MM.1S (cell line): ENCODE measurements around the gene FUT2.
"Not testable (repeated sequence)": the region's sequence is repeated elsewhere in the genome, so short reads cannot be mapped to it uniquely, and the experiment has no call there.

Source experiments
- DNase-seq: peaks from one replicate; pipeline ENCODE4 v3.0.0-alpha.2; 2015
- H2AFZ ChIP-seq: fragments of 300-600 bp; sonication (generic); 2 replicates; pipeline ENCODE4 v1.6.0; 2016; ENCODE audit warnings: antibody characterized with exemption, low read length
- H3F3A ChIP-seq: fragments of 300-600 bp; sonication (generic); 2 replicates; pipeline ENCODE4 v1.6.1; 2016; ENCODE audit warnings: mild to moderate bottlenecking, antibody characterized with exemption, low read length, moderate library complexity, mixed read lengths; ENCODE audit not compliant: insufficient read depth
- H3K27ac ChIP-seq: fragments of 300-600 bp; sonication (generic); 2 replicates; pipeline ENCODE4 v1.5.1; 2016; ENCODE audit warnings: mild to moderate bottlenecking, low read length
- H3K27me3 ChIP-seq: fragments of 300-600 bp; sonication (generic); replicated peaks from 2 replicates; pipeline ENCODE4 v1.6.0; 2016; ENCODE audit warnings: low read length; ENCODE audit not compliant: insufficient read depth
- H3K36me3 ChIP-seq: fragments of 300-600 bp; sonication (generic); replicated peaks from 2 replicates; pipeline ENCODE4 v1.6.1; 2016; ENCODE audit warnings: mild to moderate bottlenecking, low read length, mixed read lengths; ENCODE audit not compliant: insufficient read depth
- H3K4me1 ChIP-seq: fragments of 300-600 bp; sonication (generic); 2 replicates; pipeline ENCODE4 v1.6.1; 2016; ENCODE audit warnings: low read length, mixed read lengths
- H3K4me2 ChIP-seq: fragments of 300-600 bp; sonication (generic); 2 replicates; pipeline ENCODE4 v1.6.0; 2016; ENCODE audit warnings: low read depth, low read length
- H3K4me3 ChIP-seq: fragments of 300-600 bp; sonication (generic); 2 replicates; pipeline ENCODE4 v1.5.1; 2016; ENCODE audit warnings: low read length, mixed read lengths
- H3K79me2 ChIP-seq: fragments of 300-600 bp; sonication (generic); 2 replicates; pipeline ENCODE4 v1.6.1; 2016; ENCODE audit warnings: mixed run types, low read length, mixed read lengths
- H3K9ac ChIP-seq: fragments of 300-600 bp; sonication (generic); 2 replicates; pipeline ENCODE4 v1.6.1; 2016; ENCODE audit warnings: low read length, mixed read lengths
- H3K9me2 ChIP-seq: fragments of 300-600 bp; sonication (generic); replicated peaks from 2 replicates; pipeline ENCODE4 v1.6.1; 2016; ENCODE audit warnings: mild to moderate bottlenecking, low read length, mixed read lengths; ENCODE audit not compliant: insufficient read depth
- H3K9me3 ChIP-seq: fragments of 300-600 bp; sonication (generic); replicated peaks from 2 replicates; pipeline ENCODE4 v1.6.1; 2016; ENCODE audit warnings: mild to moderate bottlenecking, low read length, mixed read lengths; ENCODE audit not compliant: insufficient read depth
- H4K20me1 ChIP-seq: fragments of 300-600 bp; sonication (generic); 2 replicates; pipeline ENCODE4 v1.6.1; 2016; ENCODE audit warnings: mild to moderate bottlenecking, low read length, moderate library complexity, mixed read lengths; ENCODE audit not compliant: insufficient read depth
- EZH2 ChIP-seq: fragments of 300-600 bp; sonication (generic); optimal IDR thresholded peaks from 2 replicates; pipeline ENCODE3; 2017; ENCODE audit warnings: low read depth, mild to moderate bottlenecking, antibody characterized with exemption, low read length, mixed read lengths
- EZH2phosphoT487 ChIP-seq: fragments of 300-600 bp; sonication (generic); IDR thresholded peaks from 2 replicates; pipeline ENCODE4 v1.6.1; 2018; ENCODE audit warnings: antibody characterized with exemption, low read length
- TF ChIP-seq, protein P1 (sequence below): fragments of 300-600 bp; sonication (generic); IDR thresholded peaks from 2 replicates; pipeline ENCODE4 v1.5.1; 2016; ENCODE audit warnings: antibody characterized with exemption, low read length, mixed read lengths

Gene FUT2

DNA sequence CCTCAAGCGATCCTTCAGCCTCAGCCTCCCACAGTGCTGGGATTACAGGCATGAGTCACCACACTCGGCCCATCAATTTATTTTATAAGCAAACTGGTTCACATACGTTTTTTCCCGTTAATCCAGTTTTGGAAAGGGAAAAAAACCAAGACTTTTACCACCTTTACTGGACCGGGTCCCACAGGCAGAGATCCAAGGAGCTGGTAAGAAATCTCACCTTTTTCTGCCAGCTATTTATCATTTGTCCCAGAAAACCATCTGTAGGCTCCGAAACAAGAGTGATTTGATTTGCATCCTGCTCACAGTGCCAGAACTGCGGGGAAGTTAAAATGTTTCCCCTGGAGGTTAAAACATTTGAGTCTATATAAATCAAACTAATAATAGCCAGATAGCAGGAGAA is 6.3 kb upstream of the FUT2 start:
- Histone ChIP-seq H3K4me2 (no peak overlapping the region), H3K9me3 (no peaks in the 10 kb centered on the region), H3K27me3 (peaks cover 91% of the 10 kb centered on the region), H2AFZ (no peak overlapping the region), H3K36me3 (no peaks in the 10 kb centered on the region), H3K27ac (no peak overlapping the region), H3K4me1 (no peaks in the 10 kb centered on the region), H3K9ac (no peak overlapping the region), H3F3A (no peaks in the 10 kb centered on the region), H3K79me2 (no peaks in the 10 kb centered on the region), H3K9me2 (no peaks in the 10 kb centered on the region), H3K4me3 (no peak overlapping the region), H4K20me1 (no peaks in the 10 kb centered on the region)
- no peak for DNase-seq
- TF ChIP-seq EZH2 = no peak
- TF ChIP-seq EZH2phosphoT487 = no peak
- TF ChIP-seq, protein P1, sequence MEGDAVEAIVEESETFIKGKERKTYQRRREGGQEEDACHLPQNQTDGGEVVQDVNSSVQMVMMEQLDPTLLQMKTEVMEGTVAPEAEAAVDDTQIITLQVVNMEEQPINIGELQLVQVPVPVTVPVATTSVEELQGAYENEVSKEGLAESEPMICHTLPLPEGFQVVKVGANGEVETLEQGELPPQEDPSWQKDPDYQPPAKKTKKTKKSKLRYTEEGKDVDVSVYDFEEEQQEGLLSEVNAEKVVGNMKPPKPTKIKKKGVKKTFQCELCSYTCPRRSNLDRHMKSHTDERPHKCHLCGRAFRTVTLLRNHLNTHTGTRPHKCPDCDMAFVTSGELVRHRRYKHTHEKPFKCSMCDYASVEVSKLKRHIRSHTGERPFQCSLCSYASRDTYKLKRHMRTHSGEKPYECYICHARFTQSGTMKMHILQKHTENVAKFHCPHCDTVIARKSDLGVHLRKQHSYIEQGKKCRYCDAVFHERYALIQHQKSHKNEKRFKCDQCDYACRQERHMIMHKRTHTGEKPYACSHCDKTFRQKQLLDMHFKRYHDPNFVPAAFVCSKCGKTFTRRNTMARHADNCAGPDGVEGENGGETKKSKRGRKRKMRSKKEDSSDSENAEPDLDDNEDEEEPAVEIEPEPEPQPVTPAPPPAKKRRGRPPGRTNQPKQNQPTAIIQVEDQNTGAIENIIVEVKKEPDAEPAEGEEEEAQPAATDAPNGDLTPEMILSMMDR = no peak

GRCh38 chr19:48693629-48694028 is 2.1 kb upstream of the FUT2 start:
- H3K4me2 ChIP-seq, H3F3A ChIP-seq, H3K4me3 ChIP-seq, H2AFZ ChIP-seq, H3K36me3 ChIP-seq, H3K4me1 ChIP-seq, H3K9ac ChIP-seq, H3K9me3 ChIP-seq, H3K79me2 ChIP-seq, H4K20me1 ChIP-seq, H3K9me2 ChIP-seq, H3K27ac ChIP-seq, DNase-seq: not testable (repeated sequence)
- peaks cover 90% of the 10 kb centered on the region for H3K27me3 ChIP-seq

DNA sequence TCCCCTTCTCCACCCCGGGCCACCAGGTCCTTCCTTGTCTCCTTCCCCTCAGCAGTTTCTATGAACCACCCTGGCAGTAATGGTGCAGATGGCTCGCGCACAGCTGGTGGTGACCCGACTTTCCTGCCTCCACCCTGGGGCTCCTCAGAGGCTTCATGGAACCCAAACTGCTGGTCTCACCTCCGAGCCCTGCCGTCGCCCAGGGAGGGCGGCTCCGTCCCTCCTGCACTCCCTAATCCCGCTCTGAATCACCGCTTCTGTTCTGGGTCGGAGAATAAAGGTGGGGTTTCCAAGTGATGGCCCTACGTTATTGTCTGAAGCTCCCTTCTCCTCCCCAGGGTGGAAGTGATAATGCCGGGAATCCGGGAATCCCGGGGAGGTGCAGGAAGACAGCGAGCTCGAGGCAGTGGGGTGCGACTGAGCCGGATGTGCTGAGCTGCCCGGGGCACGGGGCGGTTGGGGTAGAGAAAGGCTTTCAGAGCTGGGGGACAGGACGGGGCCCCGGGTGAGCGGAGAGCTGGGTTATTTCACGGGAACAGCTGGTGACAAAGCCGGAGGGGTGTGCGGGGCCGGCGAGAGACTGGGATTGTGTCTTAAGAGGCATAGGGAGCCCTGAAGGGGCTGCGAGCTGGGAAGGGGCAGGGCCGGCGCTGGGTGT is 711 bp downstream of the FUT2 start:
- Histone ChIP-seq H3K4me1 (no peaks in the 10 kb centered on the region), H3K9ac (no peak overlapping the region), H3K4me3 (no peak overlapping the region), H3K27me3 (peaks cover 94% of the 10 kb centered on the region), H3K36me3 (no peaks in the 10 kb centered on the region), H3K27ac (no peak overlapping the region), H2AFZ (peak overlapping the region; percentile 37; the same call in 1 of the 2 replicates), H3K79me2 (no peaks in the 10 kb centered on the region), H3K4me2 (no peak overlapping the region; the same call in 1 of the 2 replicates), H3F3A (no peaks in the 10 kb centered on the region), H3K9me3 (no peaks in the 10 kb centered on the region), H3K9me2 (no peaks in the 10 kb centered on the region), H4K20me1 (no peaks in the 10 kb centered on the region)
- no peak for TF ChIP-seq EZH2phosphoT487
- TF ChIP-seq, protein P1 = no peak
- no peak for TF ChIP-seq EZH2
- DNase-seq = no peak

DNA sequence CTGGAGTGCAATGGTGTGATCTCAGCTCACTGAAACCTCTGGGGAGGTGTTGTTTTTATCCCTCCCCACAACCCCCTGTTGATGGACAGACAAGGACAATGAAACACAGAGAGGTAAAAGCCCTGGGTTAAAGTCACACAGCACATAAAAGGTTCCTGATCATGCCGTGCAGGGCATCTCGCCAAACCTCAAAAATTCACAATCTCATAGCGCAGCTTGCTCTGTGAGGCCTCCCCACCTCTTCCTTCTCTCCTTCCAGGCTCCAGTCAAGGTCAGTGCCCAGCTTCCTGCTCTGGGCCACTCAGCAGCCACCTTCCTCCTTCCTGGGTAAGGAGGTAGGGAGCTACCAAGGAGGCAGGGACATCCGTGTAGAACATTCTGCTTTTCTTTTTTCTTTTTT is 2.3 kb downstream of the FUT2 start:
- Histone ChIP-seq H3K4me3 (no peak overlapping the region), H3K27ac (no peak overlapping the region), H3K9me3 (no peaks in the 10 kb centered on the region), H3K36me3 (no peaks in the 10 kb centered on the region), H3K27me3 (peaks cover 94% of the 10 kb centered on the region), H2AFZ (no peak overlapping the region), H3K4me2 (no peak overlapping the region), H4K20me1 (no peaks in the 10 kb centered on the region), H3K9me2 (no peaks in the 10 kb centered on the region), H3F3A (no peaks in the 10 kb centered on the region), H3K9ac (no peak overlapping the region), H3K79me2 (no peaks in the 10 kb centered on the region), H3K4me1 (no peaks in the 10 kb centered on the region)
- TF ChIP-seq EZH2phosphoT487 (no peak), EZH2 (no peak)
- TF ChIP-seq, protein P1 = no peak
- no peak for DNase-seq
